HG03097 (cell line): ENCODE results near the gene ST6GALNAC5.
"Not testable (repeated sequence)": the region's sequence is repeated elsewhere in the genome, so short reads cannot be mapped to it uniquely, and the experiment has no call there.

ENCODE experiments used
- ATAC-seq: cut with Tn5 transposase; IDR thresholded peaks from one replicate; pipeline ENCODE4 v1.9.1; 2021; ENCODE audit not compliant: unreplicated experiment, low FRiP score

ST6GALNAC5 gene

GRCh38 chr1:76865696-76866286 is 1.5 kb upstream of the ST6GALNAC5 start:
- no peak for ATAC-seq

DNA sequence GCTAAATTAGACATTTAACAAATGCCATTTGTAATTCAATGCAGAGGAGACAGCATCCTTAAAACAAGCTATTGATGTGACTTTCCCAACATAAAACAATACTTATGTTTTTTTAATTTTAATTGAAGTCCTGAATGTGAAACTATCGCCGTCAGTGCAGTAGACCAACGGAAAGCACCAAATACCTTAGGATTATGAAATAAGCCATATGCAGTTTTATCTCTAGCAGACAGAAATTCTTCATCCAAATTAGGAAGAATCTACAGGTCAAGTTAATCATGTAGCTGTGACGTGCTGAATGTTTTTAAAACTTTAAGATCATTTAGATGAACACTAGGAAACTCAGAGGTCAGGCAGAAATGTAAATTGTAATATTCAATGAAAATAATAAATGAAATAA is 714 bp upstream of the ST6GALNAC5 start:
- no peak for ATAC-seq

DNA sequence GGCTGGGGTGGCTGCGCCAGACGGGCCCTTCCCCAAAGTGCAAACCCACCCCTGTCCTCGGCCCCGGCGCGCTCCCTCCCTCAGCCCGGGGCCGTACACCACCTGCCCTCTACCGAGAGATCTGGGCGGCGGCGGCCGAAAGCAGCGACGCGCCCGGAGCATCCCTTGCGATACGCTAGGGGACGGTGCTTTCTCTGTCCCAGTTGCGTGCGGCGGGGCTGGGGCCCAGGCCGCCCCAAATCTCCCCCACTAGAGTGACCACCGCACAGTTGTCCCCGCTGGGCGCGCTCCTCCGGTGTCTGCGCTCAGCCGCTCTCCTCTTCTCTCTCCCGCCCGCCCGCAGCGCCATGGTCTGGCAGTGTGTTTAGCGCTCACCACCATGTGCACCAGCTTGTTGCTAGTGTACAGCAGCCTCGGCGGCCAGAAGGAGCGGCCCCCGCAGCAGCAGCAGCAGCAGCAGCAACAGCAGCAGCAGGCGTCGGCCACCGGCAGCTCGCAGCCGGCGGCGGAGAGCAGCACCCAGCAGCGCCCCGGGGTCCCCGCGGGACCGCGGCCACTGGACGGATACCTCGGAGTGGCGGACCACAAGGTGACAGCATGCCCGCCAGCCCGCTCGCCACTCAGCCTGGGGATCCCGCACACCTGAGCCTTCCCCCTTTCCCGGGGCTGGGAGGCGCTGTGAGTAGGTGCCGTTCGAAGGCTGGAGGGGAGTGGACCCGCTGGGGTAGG is 1.0 kb downstream of the ST6GALNAC5 start:
- no peak for ATAC-seq

- no peak for ATAC-seq
These were observed 1.6 kb downstream of the ST6GALNAC5 start for GRCh38 chr1:76868916-76869315.

GRCh38 chr1:76870037-76870436 is 2.8 kb downstream of the ST6GALNAC5 start:
- no peak for ATAC-seq

DNA sequence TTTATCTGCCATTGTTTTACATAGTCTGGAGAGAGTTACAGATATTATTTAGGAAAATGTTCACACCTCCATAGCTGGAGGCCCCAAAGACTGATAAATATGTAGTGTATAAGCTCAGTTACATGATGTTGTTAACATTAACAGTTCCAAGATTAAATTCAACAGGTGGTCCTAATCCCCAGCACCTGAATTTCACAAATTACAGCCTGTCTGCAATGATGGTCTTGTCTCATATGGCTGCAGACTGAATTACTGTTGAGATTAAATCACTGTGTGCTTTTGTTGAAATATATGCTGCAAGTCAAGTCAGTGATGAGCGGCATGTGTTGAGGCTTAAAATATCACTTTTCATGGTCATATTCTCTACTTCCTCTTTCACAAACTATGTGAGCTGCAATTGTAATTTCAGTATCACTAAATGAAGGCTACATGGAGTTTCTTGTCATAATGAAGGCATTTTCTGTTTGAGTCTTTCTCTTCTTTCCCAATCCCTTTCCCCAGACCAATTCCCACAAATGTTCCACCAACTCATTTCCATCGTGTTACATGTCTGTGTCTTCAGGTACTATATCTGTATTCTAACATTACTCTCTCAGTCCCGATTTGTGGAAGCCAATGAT is 4.2 kb downstream of the ST6GALNAC5 start:
- ATAC-seq: peak; percentile 76

DNA sequence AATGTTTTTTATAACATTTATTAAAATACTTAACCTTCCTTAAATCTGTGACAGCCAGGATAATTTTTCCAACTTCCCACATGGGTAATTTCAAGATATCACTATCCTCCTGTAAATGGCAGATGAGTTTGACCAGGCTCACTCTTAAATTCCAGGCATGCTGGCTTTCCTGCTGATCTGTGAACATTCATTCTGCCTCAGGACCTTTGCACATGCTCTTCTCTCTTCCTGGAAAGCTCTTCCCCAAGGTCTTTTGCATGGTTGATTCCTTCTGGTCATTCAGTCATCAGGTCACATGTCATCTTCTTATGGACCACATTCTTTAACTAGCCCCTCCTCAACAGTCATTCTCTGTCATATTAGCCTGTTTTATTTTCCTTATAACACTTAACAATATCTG is 5.7 kb downstream of the ST6GALNAC5 start:
- no peak for ATAC-seq

DNA sequence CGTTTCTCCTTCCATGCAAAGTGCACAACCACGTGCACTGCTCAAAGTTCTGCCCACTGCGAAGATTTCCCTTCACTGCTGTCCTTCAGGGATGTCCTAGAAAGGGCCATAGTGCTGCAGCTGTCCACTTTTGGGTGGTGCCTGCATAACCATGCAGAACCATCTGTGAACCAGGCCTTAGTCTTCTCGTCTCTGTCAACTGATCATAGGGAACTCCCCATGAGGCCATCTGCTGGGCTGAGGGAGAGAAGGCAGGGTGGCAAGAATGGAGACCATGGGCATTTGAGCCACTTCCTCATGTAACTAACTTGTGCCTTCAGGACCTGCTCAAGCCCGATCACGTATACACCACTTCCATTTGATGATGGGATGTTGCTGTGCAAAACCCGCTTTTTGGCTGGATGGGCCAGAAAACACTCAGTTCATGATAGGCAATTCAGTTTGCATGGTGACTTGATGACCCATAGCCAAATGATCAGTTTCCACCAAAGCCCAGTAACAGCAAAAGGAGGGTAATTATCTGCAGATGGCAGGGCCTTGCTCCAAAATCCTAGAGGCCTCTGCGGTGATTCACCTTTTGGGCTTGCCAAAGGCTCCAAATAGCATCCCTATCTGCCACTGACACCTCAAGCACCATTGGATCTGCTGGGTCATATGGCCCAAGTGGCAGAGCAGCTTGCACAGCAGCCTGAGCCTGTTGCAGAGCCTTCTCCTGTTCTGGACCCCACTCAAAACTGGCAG is 9.5 kb downstream of the ST6GALNAC5 start:
- no peak for ATAC-seq

DNA sequence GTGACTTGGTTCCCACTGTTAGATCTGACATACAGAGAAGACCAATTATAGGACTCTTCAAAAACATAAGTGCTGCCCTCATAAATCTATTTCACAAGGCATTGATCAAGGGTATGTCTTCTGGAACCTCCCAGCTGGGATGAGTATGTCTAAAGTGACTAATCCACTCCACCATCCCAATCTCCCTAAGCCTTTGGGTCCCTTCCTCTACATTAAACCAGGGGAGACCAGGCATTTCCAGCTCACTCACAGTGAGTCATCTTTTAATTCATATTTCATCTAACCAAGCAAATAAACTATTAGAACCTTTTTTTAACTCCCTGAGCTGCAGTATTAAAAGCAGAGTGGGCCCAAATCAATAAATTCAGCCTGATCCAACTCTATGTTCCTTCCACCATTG is 11.7 kb downstream of the ST6GALNAC5 start:
- not testable (repeated sequence) for ATAC-seq

- ATAC-seq: no peak
These were observed 14.5 kb downstream of the ST6GALNAC5 start for GRCh38 chr1:76881762-76882161.

DNA sequence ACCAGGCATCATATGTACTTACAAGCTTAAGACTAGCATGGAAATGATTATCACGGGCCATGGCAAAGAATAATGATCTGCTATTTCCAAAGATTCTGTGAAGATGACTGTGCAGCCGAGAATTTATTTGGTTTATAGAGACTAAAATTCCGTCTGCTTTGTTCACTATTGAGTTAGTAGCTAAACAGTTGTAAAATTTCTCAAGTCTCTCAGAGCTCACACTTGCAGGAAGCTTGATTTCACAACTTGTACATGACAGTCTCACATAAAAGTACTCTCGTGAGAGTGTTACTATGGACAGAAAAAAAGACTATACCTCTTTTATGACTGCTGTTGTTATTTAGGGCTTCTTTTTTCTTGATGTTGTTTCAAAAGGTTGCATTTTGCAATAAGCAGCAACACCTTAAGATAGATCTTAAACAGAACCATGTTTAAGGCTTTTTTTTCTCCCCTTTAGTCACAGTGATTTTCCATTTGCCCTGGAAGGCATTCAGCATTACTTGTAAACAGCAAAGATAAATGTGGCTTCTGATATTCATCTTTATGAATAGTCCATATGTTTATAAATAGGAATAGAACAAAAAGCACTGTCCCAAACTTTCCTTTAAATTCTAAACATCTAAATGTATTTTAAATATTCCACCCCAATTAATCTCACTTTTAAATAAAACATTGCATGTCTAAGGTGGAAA is 24.8 kb downstream of the ST6GALNAC5 start:
- ATAC-seq: no peak

DNA sequence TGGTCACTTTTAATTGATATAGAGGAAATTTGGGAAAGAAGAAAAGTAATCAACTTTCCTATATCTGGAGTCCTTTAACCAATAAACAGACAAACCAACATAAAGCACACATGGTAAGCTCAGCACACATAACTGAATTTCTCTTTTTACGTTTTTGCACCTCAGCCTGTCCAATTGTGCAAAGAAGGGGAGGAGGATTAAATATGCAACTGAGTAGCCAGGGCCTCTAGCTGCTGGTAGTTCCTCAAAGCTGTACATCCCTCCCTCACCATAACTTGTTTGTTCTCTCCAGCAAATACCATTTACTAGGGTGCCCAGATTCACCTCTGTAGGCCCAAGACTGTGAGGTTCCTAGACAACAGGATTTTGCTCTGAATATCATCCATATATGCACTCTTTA is 25.4 kb downstream of the ST6GALNAC5 start:
- no peak for ATAC-seq

DNA sequence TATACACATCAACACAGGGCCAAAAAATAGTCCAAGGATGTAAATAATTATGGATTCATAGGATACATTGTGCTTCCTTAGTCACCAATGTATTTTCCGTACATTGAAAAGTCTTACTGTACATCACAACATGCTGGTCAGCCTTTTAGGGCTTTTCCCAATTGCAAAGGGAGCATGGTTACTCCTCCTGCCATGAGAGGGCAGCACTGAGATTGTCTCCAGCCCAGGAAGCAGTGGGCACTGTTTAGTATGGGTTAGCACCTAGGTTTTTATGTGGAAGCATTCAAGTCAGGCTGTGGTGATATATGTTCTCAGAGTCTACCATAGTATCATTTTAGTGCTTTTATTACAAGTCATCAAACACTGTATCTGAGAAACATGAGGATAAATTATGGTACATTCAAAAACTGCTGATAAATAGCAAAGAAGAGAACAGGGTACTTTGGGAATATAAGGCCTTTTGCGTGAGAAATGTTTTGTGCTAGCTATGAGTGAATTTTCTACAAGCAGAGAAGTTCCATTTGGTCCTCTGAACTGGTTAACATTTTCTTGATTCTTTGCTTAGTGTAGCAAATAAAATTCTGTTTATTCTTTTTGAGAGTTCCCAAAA is 34.0 kb downstream of the ST6GALNAC5 start:
- ATAC-seq: peak; percentile 91

DNA sequence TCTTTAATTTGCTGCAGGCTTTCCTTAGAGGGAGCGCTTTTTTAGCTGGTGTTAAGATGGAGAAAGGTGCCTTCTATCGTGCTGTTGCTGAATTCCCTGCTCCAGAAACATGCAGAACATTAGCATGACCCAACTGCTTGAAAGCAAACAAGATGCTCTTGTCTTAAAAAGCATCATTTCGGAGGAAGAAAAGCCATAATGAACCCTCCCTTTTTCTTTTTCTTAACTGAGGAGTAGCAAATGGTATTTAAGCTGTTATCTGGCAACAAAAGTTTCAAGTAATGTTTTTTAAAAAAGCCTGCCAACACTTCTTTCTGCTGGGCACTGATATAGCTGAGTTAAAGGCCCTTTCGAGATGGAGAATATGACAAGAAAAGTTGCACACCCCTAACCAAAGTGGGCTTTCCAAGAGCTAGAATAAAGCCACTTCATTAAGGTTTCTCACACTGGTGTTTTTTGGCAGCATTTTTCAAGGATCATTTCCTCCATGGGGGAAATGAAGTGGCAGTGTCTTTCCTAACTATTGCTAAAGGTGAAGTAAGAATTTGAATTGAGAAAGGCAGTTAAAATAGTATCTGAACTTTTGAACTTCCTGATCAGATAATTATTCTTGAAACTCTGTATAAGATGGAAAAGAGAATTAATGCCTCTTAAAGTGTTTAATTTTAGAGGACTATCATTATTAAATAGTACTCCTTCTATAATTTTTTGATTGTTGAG is 38.8 kb downstream of the ST6GALNAC5 start:
- no peak for ATAC-seq

- no peak for ATAC-seq
These were observed 42.0 kb downstream of the ST6GALNAC5 start for GRCh38 chr1:76909311-76909710.

DNA sequence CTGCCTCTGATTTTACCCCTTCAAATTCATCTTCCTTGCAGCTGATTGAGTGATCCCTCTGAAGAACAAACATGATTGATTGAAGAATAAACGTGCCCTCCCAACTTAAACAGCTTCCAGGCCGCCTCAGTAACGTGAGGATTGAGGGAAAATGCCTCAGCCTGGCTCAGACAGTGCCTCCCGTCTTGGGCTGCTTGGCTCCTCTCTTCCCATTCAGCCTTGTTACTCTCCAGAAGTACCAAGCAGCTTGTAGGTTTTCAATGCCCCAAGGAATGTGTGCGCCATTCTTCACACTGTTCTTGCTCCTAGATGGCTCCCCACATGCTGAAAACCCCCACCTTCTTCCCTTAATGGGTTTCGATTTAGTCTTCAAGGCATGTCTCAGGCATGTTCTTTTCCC is 51.8 kb downstream of the ST6GALNAC5 start:
- no peak for ATAC-seq

DNA sequence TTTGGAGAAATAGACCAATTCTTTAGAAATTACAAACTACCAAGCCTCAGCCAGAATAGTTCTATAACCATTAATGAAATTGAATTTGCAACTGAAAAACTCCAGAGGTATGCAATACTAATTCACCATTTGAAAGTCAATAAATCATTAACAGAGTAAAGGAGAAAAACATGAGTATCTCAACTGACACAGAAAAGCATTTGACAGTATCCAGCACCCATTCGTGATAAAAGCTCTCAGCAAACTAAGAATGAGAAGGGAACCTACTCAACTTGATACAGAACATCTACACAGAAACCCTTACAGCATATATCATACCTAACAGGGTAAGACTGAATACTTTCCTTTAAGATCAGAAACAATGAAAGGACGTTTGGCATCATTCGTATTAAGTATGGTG is 54.3 kb downstream of the ST6GALNAC5 start:
- ATAC-seq: no peak

GRCh38 chr1:76925825-76926224 is 58.5 kb downstream of the ST6GALNAC5 start:
- ATAC-seq: no peak

DNA sequence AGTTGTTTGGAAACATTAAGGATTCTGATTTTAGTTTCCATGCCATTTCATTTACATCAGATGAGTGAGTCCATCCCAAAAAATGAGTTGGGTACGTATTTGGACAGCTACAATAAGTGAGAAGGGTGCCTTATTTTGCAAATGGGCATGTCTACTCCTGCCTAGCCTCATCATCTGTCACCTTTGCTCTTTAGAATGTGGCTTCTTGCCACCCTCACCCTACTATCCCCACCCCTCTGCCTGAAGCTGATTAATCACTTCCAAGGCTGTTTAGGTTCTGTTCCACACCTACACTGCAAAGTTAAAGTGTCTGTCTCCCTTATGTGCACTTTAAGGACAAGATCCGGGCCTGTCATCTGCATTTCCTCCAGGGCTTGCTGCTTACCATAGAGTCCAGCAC is 61.2 kb downstream of the ST6GALNAC5 start:
- no peak for ATAC-seq

GRCh38 chr1:76929136-76929535 is 61.9 kb downstream of the ST6GALNAC5 start:
- ATAC-seq: no peak
